Measurements from ENCODE around the gene CADM1.

DNA sequence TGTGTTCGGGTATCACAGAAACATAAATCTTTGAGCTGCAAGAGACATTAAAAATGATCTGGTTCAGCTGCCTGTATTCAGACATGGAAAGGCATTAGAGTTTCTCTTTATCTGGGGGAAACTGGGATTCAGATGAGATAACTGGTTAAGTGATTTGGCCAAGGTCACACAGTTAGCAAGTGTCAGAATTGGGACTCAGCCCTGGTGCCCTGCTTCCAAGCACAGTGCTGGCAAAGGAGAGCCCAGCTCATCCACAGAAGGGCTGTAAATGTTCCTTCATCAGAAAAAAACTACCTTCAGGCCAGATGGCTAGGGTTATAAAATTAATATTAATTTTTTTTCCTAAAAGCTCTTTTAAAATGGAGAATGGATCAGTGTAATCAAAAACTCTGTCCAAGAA lies 20.4 kb upstream of the CADM1 start:
- TF ChIP-seq, protein P1, sequence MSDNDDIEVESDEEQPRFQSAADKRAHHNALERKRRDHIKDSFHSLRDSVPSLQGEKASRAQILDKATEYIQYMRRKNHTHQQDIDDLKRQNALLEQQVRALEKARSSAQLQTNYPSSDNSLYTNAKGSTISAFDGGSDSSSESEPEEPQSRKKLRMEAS (IDR thresholded peaks at IDR 0.05) = no peak
- TF ChIP-seq, protein P2, sequence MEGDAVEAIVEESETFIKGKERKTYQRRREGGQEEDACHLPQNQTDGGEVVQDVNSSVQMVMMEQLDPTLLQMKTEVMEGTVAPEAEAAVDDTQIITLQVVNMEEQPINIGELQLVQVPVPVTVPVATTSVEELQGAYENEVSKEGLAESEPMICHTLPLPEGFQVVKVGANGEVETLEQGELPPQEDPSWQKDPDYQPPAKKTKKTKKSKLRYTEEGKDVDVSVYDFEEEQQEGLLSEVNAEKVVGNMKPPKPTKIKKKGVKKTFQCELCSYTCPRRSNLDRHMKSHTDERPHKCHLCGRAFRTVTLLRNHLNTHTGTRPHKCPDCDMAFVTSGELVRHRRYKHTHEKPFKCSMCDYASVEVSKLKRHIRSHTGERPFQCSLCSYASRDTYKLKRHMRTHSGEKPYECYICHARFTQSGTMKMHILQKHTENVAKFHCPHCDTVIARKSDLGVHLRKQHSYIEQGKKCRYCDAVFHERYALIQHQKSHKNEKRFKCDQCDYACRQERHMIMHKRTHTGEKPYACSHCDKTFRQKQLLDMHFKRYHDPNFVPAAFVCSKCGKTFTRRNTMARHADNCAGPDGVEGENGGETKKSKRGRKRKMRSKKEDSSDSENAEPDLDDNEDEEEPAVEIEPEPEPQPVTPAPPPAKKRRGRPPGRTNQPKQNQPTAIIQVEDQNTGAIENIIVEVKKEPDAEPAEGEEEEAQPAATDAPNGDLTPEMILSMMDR (IDR thresholded peaks at IDR 0.05; ENCODE audit: low read depth, low read length, missing input control) = no peak

All from liver (tissue), 2 donors.